IMR-90 (cell line): ENCODE data around the gene HTR2B. TPM values are rescaled to one million over a fixed set of nuclear protein-coding genes. Genes with fewer than 3 reads are reported as not detected.

Experiments used
- ATAC-seq: fragments of 200-7000 bp; cut with Tn5 transposase; 2 replicates; pipeline ENCODE4 v1.9.1; 2020; ENCODE audit warnings: low read depth, mild to moderate bottlenecking, moderate library complexity
- BruUV-seq: library from RNA; stranded (reverse); fragments of 400-500 nt; replicated peaks from 2 replicates; lab custom pipeline; 2021; lab: Mats Ljungman, UMichigan
- CTCF ChIA-PET: fragments of 300-600 bp; formaldehyde crosslinking; extraction: SDS; loops from one replicate; lab custom pipeline; 2021; ENCODE audit warnings: antibody characterized with exemption; lab: Yijun Ruan, JAX
- POLR2A ChIA-PET: fragments of 300-600 bp; sonication (Branson Sonifier 250); formaldehyde crosslinking; loops from one replicate; lab custom pipeline; 2022; ENCODE audit warnings: antibody characterized with exemption; ENCODE audit not compliant: unreplicated experiment; lab: Charles Lee
- DNase-seq: peaks from one replicate; pipeline ENCODE4 v3.0.0; 2013
- H2AFZ ChIP-seq: replicated peaks from 2 replicates; pipeline ENCODE3; 2013; ENCODE audit warnings: low read length, mild to moderate bottlenecking; ENCODE audit not compliant: poor library complexity
- H2AK5ac ChIP-seq: 2 replicates; pipeline ENCODE4 v1.6.1; 2013; ENCODE audit warnings: low read depth, low read length, inconsistent platforms
- H2AK9ac ChIP-seq: replicated peaks from 2 replicates; pipeline ENCODE3; 2013; ENCODE audit warnings: mild to moderate bottlenecking, low read depth, low read length, moderate library complexity; ENCODE audit not compliant: poor library complexity
- H2BK120ac ChIP-seq: 2 replicates; pipeline ENCODE4 v1.6.1; 2013; ENCODE audit warnings: low read depth, low read length, inconsistent platforms
- H2BK15ac ChIP-seq: 3 replicates; pipeline ENCODE4 v1.6.1; 2013; ENCODE audit warnings: low read depth, low read length, inconsistent platforms
- H2BK20ac ChIP-seq: 2 replicates; pipeline ENCODE4 v1.6.1; 2013; ENCODE audit warnings: low read depth, mild to moderate bottlenecking, inconsistent platforms, low read length, moderate library complexity
- H2BK5ac ChIP-seq: 2 replicates; pipeline ENCODE4 v1.6.1; 2013; ENCODE audit warnings: mild to moderate bottlenecking, low read depth, low read length, inconsistent platforms; ENCODE audit not compliant: poor library complexity, severe bottlenecking
- H3K14ac ChIP-seq: replicated peaks from 2 replicates; pipeline ENCODE4 v1.6.1; 2013; ENCODE audit warnings: low read depth, low read length, inconsistent platforms
- H3K18ac ChIP-seq: 2 replicates; pipeline ENCODE4 v1.6.1; 2013; ENCODE audit warnings: low read depth, low read length, control low read depth
- H3K23ac ChIP-seq: 2 replicates; pipeline ENCODE4 v1.6.1; 2013; ENCODE audit warnings: low read depth, low read length, inconsistent platforms
- H3K27ac ChIP-seq: 2 replicates; pipeline ENCODE4 v1.5.1; 2013; ENCODE audit warnings: mild to moderate bottlenecking, control low read depth, low read length; ENCODE audit not compliant: insufficient read depth
- H3K27me3 ChIP-seq: 2 replicates; pipeline ENCODE4 v1.6.1; 2013; ENCODE audit warnings: low read length; ENCODE audit not compliant: control insufficient read depth, insufficient read depth
- H3K36me3 ChIP-seq: 2 replicates; pipeline ENCODE4 v1.6.1; 2013; ENCODE audit warnings: low read length, mixed read lengths; ENCODE audit not compliant: control insufficient read depth, insufficient read depth
- H3K4ac ChIP-seq: 2 replicates; pipeline ENCODE4 v1.6.1; 2013; ENCODE audit warnings: low read depth, low read length, inconsistent platforms
- H3K4me1 ChIP-seq: 2 replicates; pipeline ENCODE4 v1.6.1; 2013; ENCODE audit warnings: low read length, mixed read lengths; ENCODE audit not compliant: control insufficient read depth, insufficient read depth
- H3K4me2 ChIP-seq: 2 replicates; pipeline ENCODE4 v1.6.1; 2013; ENCODE audit warnings: low read depth, mild to moderate bottlenecking, control low read depth, low read length, moderate library complexity
- H3K4me3 ChIP-seq: 2 replicates; pipeline ENCODE4 v1.5.1; 2013; ENCODE audit warnings: low read depth, mild to moderate bottlenecking, control low read depth, low read length, moderate library complexity; ENCODE audit not compliant: insufficient read depth
- H3K56ac ChIP-seq: 2 replicates; pipeline ENCODE4 v1.6.1; 2013; ENCODE audit warnings: low read length, inconsistent platforms; ENCODE audit not compliant: insufficient read depth; ENCODE audit errors: extremely low read depth
- H3K79me1 ChIP-seq, 2 experiments: 2 replicates each; pipeline ENCODE4 v1.6.1; 2013; ENCODE audit warnings: low read length in 2 of 2, inconsistent platforms in 1 of 2, low read depth in 1 of 2
- H3K9ac ChIP-seq: 2 replicates; pipeline ENCODE4 v1.6.1; 2013; ENCODE audit warnings: low read depth, low read length, control low read depth
- H3K9me1 ChIP-seq: 2 replicates; pipeline ENCODE4 v1.6.1; 2013; ENCODE audit warnings: low read length, inconsistent platforms; ENCODE audit not compliant: insufficient read depth
- H3K9me3 ChIP-seq: 2 replicates; pipeline ENCODE4 v1.6.1; 2013; ENCODE audit warnings: low read length; ENCODE audit not compliant: control insufficient read depth, insufficient read depth
- H4K20me1 ChIP-seq: 2 replicates; pipeline ENCODE4 v1.6.1; 2013; ENCODE audit warnings: low read length, inconsistent platforms; ENCODE audit not compliant: insufficient read depth
- H4K5ac ChIP-seq: 2 replicates; pipeline ENCODE4 v1.6.1; 2013; ENCODE audit warnings: mild to moderate bottlenecking, low read depth, low read length, control low read depth
- H4K8ac ChIP-seq, 2 experiments: 2 replicates each; pipeline ENCODE4 v1.6.1; 2013; ENCODE audit warnings: low read depth in 2 of 2, low read length in 2 of 2, control low read depth in 1 of 2, inconsistent platforms in 1 of 2
- H4K91ac ChIP-seq: 2 replicates; pipeline ENCODE4 v1.6.1; 2013; ENCODE audit warnings: low read depth, low read length, inconsistent platforms; ENCODE audit not compliant: insufficient read depth
- BHLHE40 ChIP-seq: fragments of 150-350 bp; IDR thresholded peaks from 2 replicates; pipeline ENCODE4 v1.6.1; 2016; ENCODE audit warnings: mild to moderate bottlenecking, low read depth, low read length
- CEBPB ChIP-seq: IDR thresholded peaks from 2 replicates; pipeline ENCODE4 v1.6.1; 2012; ENCODE audit warnings: low read depth, low read length, improper control_type of control experiment
- CHD1 ChIP-seq: IDR thresholded peaks from 2 replicates; pipeline ENCODE4 v1.6.1; 2012; ENCODE audit warnings: low read depth, low read length, improper control_type of control experiment
- CTCF ChIP-seq: conservative IDR thresholded peaks from 2 replicates; pipeline ENCODE4 v1.5.1; 2012; ENCODE audit warnings: mild to moderate bottlenecking, low read depth, low read length, improper control_type of control experiment
- FOS ChIP-seq: fragments of 150-350 bp; IDR thresholded peaks from 2 replicates; pipeline ENCODE4 v1.6.1; 2016; ENCODE audit warnings: low read depth, low read length
- MAZ ChIP-seq: IDR thresholded peaks from 2 replicates; pipeline ENCODE4 v1.6.1; 2012; ENCODE audit warnings: low read depth, mild to moderate bottlenecking, low read length, improper control_type of control experiment, moderate library complexity, borderline replicate concordance
- MXI1 ChIP-seq: IDR thresholded peaks from 2 replicates; pipeline ENCODE4 v1.6.1; 2012; ENCODE audit warnings: low read depth, mild to moderate bottlenecking, low read length, moderate library complexity, borderline replicate concordance
- NFE2L2 ChIP-seq: fragments of 150-350 bp; IDR thresholded peaks from 2 replicates; pipeline ENCODE4 v1.6.1; 2016; ENCODE audit warnings: low read depth, mild to moderate bottlenecking, low read length
- POLR2A ChIP-seq: IDR thresholded peaks from 2 replicates; pipeline ENCODE4 v1.6.1; 2012; ENCODE audit warnings: mild to moderate bottlenecking, low read depth, low read length
- RAD21 ChIP-seq: IDR thresholded peaks from 2 replicates; pipeline ENCODE4 v1.6.1; 2012; ENCODE audit warnings: low read length, improper control_type of control experiment
- USF2 ChIP-seq: fragments of 150-350 bp; IDR thresholded peaks from 2 replicates; pipeline ENCODE4 v1.6.1; 2017; ENCODE audit warnings: mild to moderate bottlenecking, antibody characterized with exemption, low read length, low read depth
- WGBS, 2 experiments: methylation state at CpG; one replicate each; pipeline versions ENCODE4 v1.1.5 to v1.1.7; 2013; ENCODE audit warnings: missing lambda C conversion rate in 2 of 2; ENCODE audit not compliant: insufficient read length in 1 of 2; ENCODE audit errors: extremely low coverage in 2 of 2; 5-methylcytosine and 5-hydroxymethylcytosine counted together
- dilution Hi-C: fragments of 300-500 bp; cut with HindIII; formaldehyde crosslinking; loops from one replicate; pipeline ENCODE4 v1.14.3; 2018; ENCODE audit warnings: low sequenced_read_pairs; ENCODE audit not compliant: unreplicated experiment
- in situ Hi-C: fragments of 300-500 bp; cut with MboI; formaldehyde crosslinking; loops from 3 replicates; pipeline ENCODE4 v1.14.3; 2019; ENCODE audit warnings: low sequenced_read_pairs, inconsistent platforms, mixed read lengths
- intact Hi-C: fragments of 100-400 bp; cut with micrococcal nuclease; formaldehyde crosslinking; loops from 2 replicates; pipeline ENCODE4 v1.10.0; 2022
- polyA plus RNA-seq, 3 experiments: library from polyadenylated mRNA; depleted of rRNA; stranded (reverse); fragments of >200 nt; gene quantifications; 2 replicates each; pipeline ENCODE4 v1.2.3, GENCODE V29; 2012; ENCODE audit warnings: low replicate concordance in 1 of 3
- total RNA-seq: library from RNA; depleted of rRNA; stranded (reverse); fragments of >200 nt; gene quantifications from 2 replicates; pipeline ENCODE4 v1.2.3, GENCODE V29; 2012
- TF ChIP-seq, protein P1 (sequence below): fragments of 150-350 bp; IDR thresholded peaks from 2 replicates; pipeline ENCODE4 v1.6.1; 2016; ENCODE audit warnings: low read depth, mild to moderate bottlenecking, low read length, moderate library complexity, borderline replicate concordance

HTR2B gene
- total and polyA plus RNA-seq, 2 of the 4 experiments (the other 2 are of a cell fraction): 0.26 to 0.72 TPM

DNA sequence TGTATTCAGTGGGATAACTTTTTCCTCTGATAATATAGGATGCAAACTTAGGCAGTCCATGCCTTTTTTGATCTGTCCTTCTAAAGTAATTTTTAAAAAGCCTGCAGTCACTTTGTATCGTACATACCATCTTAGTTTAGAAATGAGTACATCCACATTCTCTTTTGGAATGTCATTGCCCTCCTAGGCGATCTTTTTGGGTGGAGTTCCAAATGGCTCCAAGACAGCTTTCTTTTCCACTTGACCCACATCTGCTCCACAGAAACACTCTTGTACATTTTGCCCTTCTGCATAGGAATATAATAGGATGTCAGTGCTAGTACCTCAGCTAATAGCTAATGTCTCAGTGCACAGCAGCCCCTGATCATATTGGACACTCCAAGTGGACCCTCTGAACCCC, 21.8 kb upstream of the HTR2B start:
- H4K91ac ChIP-seq: no peak overlapping the region
- no peak for DNase-seq
- no TSS peak for BruUV-seq
- no CpG with 5 or more reads among the region's 2 CpGs for WGBS, 2 experiments
- no peaks in the 10 kb centered on the region for H4K20me1 ChIP-seq
- no peak overlapping the region for H3K9ac ChIP-seq
- no peak overlapping the region for H3K14ac ChIP-seq
- H3K79me1 ChIP-seq: peaks cover 12 to 30% of the 10 kb centered on the region in 2 experiments
- H3K18ac ChIP-seq: no peak overlapping the region
- no peak overlapping the region for H3K56ac ChIP-seq
- H4K8ac ChIP-seq: no peak overlapping the region
- 0 out of 2 replicates have a peak overlapping the region, but pooled peaks have one; percentile 55 for H4K5ac ChIP-seq
- H3K4me1 ChIP-seq: peaks cover 2% of the 10 kb centered on the region; the same call in 1 of the 2 replicates
- H2AK5ac ChIP-seq: no peak overlapping the region
- H3K36me3 ChIP-seq: peaks cover 8% of the 10 kb centered on the region
- TF ChIP-seq MXI1: no peak
- no peak for TF ChIP-seq BHLHE40
- TF ChIP-seq NFE2L2: no peak
- TF ChIP-seq POLR2A: no peak
- TF ChIP-seq, protein P1, sequence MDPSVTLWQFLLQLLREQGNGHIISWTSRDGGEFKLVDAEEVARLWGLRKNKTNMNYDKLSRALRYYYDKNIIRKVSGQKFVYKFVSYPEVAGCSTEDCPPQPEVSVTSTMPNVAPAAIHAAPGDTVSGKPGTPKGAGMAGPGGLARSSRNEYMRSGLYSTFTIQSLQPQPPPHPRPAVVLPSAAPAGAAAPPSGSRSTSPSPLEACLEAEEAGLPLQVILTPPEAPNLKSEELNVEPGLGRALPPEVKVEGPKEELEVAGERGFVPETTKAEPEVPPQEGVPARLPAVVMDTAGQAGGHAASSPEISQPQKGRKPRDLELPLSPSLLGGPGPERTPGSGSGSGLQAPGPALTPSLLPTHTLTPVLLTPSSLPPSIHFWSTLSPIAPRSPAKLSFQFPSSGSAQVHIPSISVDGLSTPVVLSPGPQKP: no peak
- TF ChIP-seq CEBPB: no peak
- no peak for TF ChIP-seq CHD1
- TF ChIP-seq FOS: no peak
- TF ChIP-seq RAD21: no peak
- TF ChIP-seq CTCF: no peak
- TF ChIP-seq USF2: no peak
- TF ChIP-seq MAZ: no peak
- no peak overlapping the region for H2AFZ ChIP-seq
- no peak overlapping the region for H3K4me2 ChIP-seq
- no peak overlapping the region for H3K27ac ChIP-seq
- dilution Hi-C loops (no loop called here), in situ Hi-C loops (no loop called here), intact Hi-C loops (no loop called here)
- no peak overlapping the region for H2BK15ac ChIP-seq
- peak overlapping the region; percentile 7 for H2AK9ac ChIP-seq
- H2BK120ac ChIP-seq: no peak overlapping the region
- 0 out of 2 replicates have a peak overlapping the region, but pooled peaks have one; percentile 9 for H2BK20ac ChIP-seq
- H3K9me1 ChIP-seq: no peaks in the 10 kb centered on the region
- no peak overlapping the region for H3K4ac ChIP-seq
- no peak for ATAC-seq
- H3K27me3 ChIP-seq: no peaks in the 10 kb centered on the region
- H3K4me3 ChIP-seq: no peak overlapping the region
- no peak overlapping the region for H3K23ac ChIP-seq
- ChIA-PET POLR2A (no interaction called here), CTCF (interaction anchor here (1.5 kb wide), 1 partner anchor 9 kb away, joined by 3 read pairs; no protein-coding TSS in a partner anchor)
- H3K9me3 ChIP-seq: no peaks in the 10 kb centered on the region
- no peak overlapping the region for H2BK5ac ChIP-seq
